Activated CD4-positive, CD25-positive, alpha-beta regulatory T cell (primary cell): ENCODE data around the gene NGEF.

Experiments
- DNase-seq, 4 experiments: peaks; one replicate each; lab custom pipeline; 2025; lab: John Stamatoyannopoulos, UW

The NGEF gene

GRCh38 chr2:232897598-232898408, 115.3 kb downstream of the NGEF start:
- no peak for DNase-seq

GRCh38 chr2:232896720-232897597, 116.1 kb downstream of the NGEF start:
- DNase-seq, result no peak

- DNase-seq, result no peak
Observed at GRCh38 chr2:232896111-232896510, 116.9 kb downstream of the NGEF start.

GRCh38 chr2:232894746-232895145, 118.3 kb downstream of the NGEF start:
- no peak for DNase-seq

- no peak for DNase-seq
Observed at GRCh38 chr2:232894251-232894650, 118.8 kb downstream of the NGEF start.

- DNase-seq, result no peak
Observed at GRCh38 chr2:232893834-232894233, 119.2 kb downstream of the NGEF start.

- no peak for DNase-seq
Observed at GRCh38 chr2:232892843-232893242, 120.2 kb downstream of the NGEF start.

- DNase-seq, result no peak
Observed at GRCh38 chr2:232892221-232892620, 120.8 kb downstream of the NGEF start.

GRCh38 chr2:232891621-232892071, 121.4 kb downstream of the NGEF start:
- DNase-seq, result no peak

- DNase-seq, result no peak
Observed at GRCh38 chr2:232890896-232891601, 122.0 kb downstream of the NGEF start.

GRCh38 chr2:232890536-232890895, 122.5 kb downstream of the NGEF start:
- no peak for DNase-seq

- DNase-seq, result no peak
Observed at GRCh38 chr2:232889876-232890401, 123.1 kb downstream of the NGEF start.

- no peak for DNase-seq
Observed at GRCh38 chr2:232888839-232889529, 124.1 kb downstream of the NGEF start.

GRCh38 chr2:232888099-232888836, 124.8 kb downstream of the NGEF start:
- no peak for DNase-seq

- no peak for DNase-seq
Observed at GRCh38 chr2:232887171-232887850, 125.7 kb downstream of the NGEF start.

- DNase-seq, result no peak
Observed at GRCh38 chr2:232886632-232887031, 126.4 kb downstream of the NGEF start.

GRCh38 chr2:232886176-232886575, 126.9 kb downstream of the NGEF start:
- no peak for DNase-seq

- DNase-seq, result no peak
Observed at GRCh38 chr2:232885264-232885961, 127.6 kb downstream of the NGEF start.

GRCh38 chr2:232884549-232885263, 128.3 kb downstream of the NGEF start:
- DNase-seq, result no peak
